Measurements from ENCODE around the gene PPP2CA. TPM values are rescaled to one million over a fixed set of nuclear protein-coding genes. Genes with fewer than 3 reads are reported as not detected.
"Not testable (repeated sequence)": the region's sequence is repeated elsewhere in the genome, so short reads cannot be mapped to it uniquely, and the experiment has no call there.

Gene PPP2CA
- total RNA-seq, 4 donors from 2014 or later, result 89.0 to 142 (median 115) TPM

DNA sequence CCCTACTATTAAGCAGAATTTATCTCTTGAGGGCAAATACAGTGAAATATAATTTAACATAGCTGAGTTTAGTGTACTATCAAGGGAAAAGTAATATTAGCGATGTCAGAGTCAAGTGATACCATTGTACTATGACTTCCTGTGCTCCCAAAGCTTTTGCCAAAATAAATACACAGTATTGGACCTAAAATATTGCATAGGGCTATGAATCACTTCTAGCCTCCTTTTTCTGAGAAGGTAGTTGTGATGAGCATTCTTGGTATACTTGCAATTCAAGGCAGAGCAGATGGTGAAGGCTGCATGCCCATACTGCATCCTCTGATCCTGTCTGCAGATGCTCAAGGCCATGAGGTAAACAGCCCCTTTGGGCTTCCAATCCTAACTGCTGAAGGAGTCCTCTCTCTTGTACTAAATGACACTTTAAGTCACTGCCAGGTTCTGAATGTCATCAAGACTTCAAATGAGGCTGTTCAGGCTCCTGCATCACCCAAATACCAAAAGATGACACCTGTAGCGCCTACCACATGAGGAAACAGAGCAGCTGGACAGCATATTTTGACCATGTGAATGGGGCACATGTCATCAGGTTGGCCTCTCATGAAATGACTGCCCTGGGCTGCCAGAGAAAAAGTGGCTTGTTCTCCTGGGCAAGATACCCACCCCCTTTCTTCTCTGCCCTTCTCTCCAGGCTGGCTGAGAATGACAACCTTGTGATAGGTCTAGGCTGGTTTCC is 29.7 kb upstream of the PPP2CA start:
- no peaks in the 10 kb centered on the region for H3K9me3 ChIP-seq
- H3K36me3 ChIP-seq, result no peaks in the 10 kb centered on the region
- DNase-seq (ENCODE audit: extremely low spot score), result no peak
- H3K27ac ChIP-seq (replicated peaks in 1 of 4), result no peak overlapping the region
- H3K4me3 ChIP-seq, result no peak overlapping the region
- no peaks in the 10 kb centered on the region for H3K27me3 ChIP-seq
- 86% methylated on average over 2 of the region's 2 CpGs for WGBS
- intact Hi-C loops (cut with DNase I), result no loop called here
- peaks cover 0 to 6% (median 0%) of the 10 kb centered on the region in 4 donors for H3K4me1 ChIP-seq
- TF ChIP-seq POLR2A (IDR thresholded peaks at IDR 0.05; ENCODE audit: low read depth), result no peak
- TF ChIP-seq EP300 (IDR thresholded peaks at IDR 0.05), result no peak
- TF ChIP-seq POLR2AphosphoS5 (IDR thresholded peaks at IDR 0.05), result no peak
- TF ChIP-seq, protein P1, sequence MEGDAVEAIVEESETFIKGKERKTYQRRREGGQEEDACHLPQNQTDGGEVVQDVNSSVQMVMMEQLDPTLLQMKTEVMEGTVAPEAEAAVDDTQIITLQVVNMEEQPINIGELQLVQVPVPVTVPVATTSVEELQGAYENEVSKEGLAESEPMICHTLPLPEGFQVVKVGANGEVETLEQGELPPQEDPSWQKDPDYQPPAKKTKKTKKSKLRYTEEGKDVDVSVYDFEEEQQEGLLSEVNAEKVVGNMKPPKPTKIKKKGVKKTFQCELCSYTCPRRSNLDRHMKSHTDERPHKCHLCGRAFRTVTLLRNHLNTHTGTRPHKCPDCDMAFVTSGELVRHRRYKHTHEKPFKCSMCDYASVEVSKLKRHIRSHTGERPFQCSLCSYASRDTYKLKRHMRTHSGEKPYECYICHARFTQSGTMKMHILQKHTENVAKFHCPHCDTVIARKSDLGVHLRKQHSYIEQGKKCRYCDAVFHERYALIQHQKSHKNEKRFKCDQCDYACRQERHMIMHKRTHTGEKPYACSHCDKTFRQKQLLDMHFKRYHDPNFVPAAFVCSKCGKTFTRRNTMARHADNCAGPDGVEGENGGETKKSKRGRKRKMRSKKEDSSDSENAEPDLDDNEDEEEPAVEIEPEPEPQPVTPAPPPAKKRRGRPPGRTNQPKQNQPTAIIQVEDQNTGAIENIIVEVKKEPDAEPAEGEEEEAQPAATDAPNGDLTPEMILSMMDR (IDR thresholded peaks at IDR 0.05), result no peak

DNA sequence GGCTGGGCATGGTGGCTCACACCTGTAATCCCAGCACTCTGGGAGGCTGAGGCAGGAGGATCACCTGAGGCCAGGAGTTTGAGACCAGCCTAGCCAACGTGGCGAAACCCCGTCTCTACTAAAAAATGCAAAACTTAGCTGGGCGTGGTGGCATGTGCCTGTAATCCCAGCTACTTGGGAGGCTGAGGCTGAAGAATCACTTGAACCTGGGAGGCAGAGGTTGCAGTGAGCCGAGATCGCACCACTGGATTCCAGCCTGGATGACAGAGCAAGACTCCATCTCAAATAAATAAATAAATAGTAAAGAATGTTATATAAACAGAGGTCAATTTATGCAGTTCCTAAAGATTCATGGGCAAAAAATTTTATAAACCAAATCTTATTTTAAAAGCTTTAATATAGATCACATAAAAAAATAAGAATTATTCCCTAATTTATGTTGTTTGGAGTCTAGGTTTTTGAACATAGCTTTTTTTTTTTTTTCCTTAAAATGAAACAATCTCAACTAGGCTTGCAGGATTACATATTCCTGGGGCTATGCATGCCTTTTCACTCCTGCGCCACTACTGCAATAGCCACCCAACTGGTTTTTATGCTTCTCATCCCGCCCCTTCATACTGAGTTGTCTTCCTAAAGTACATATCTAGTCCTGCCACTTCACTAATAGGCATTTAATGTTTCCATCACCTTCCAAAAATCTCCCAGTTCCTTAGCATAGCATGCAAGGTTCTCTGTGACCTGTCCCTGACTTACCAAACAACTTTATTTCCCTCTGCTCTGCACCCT is 27.7 kb upstream of the PPP2CA start:
- 88% methylated on average over 8 of the region's 8 CpGs for WGBS
- DNase-seq (ENCODE audit: extremely low spot score); H3K4me1 ChIP-seq; H3K27ac ChIP-seq (replicated peaks in 1 of 4); H3K4me3 ChIP-seq; H3K27me3 ChIP-seq; intact Hi-C loops (cut with DNase I); H3K9me3 ChIP-seq; H3K36me3 ChIP-seq: not testable (repeated sequence)

DNA sequence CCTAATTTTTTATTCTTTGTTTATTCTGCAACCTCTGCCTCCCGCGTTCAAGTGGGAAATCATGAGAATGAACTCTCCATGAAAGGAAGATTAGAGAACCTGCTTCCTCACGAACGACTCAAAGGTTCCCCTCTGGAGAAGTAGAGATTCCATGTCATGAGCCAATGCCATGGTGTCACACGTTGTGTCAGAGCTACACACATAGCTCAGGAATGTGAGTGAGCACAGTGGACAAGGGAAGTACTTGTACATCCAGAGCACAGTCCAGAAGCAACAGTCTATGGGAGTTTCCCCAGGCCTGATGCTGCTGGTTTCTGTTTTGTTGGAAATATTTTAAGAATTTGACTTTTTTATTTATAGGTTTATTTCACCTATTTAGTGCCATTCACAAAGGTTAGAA is 26.8 kb upstream of the PPP2CA start:
- intact Hi-C loops (cut with DNase I), result no loop called here
- no peak overlapping the region for H3K27ac ChIP-seq (replicated peaks in 1 of 4)
- no peaks in the 10 kb centered on the region for H3K9me3 ChIP-seq
- H3K4me3 ChIP-seq, result no peak overlapping the region
- WGBS, result 52% methylated on average over 5 of the region's 5 CpGs
- TF ChIP-seq EP300 (IDR thresholded peaks at IDR 0.05) (no peak), POLR2A (IDR thresholded peaks at IDR 0.05; ENCODE audit: low read depth) (no peak), POLR2AphosphoS5 (IDR thresholded peaks at IDR 0.05) (no peak)
- TF ChIP-seq, protein P1 (IDR thresholded peaks at IDR 0.05), result no peak
- no peaks in the 10 kb centered on the region for H3K27me3 ChIP-seq
- no peak for DNase-seq (ENCODE audit: extremely low spot score)
- peaks cover 0 to 6% (median 0%) of the 10 kb centered on the region in 4 donors for H3K4me1 ChIP-seq
- no peaks in the 10 kb centered on the region for H3K36me3 ChIP-seq

DNA sequence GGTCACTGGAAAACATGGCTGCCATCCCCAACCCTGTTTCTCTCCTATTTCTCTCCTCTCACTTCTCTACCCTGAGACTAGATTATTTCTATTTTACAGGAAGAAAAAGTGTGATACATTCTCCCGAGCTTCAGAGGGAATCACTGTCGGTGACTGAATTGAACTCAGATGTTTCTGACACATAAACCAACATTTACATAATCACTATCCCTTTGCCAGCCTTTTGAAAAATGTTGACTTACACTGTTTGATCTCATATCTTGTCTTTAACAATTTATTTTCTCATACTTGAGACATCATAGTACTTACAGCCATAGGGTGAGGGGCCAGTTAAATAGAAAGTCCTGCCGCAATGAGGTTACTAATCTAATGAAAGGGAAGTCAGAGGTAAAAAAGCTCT is 25.1 kb upstream of the PPP2CA start:
- Histone ChIP-seq H3K27me3 (no peaks in the 10 kb centered on the region), H3K9me3 (no peaks in the 10 kb centered on the region), H3K36me3 (no peaks in the 10 kb centered on the region), H3K4me3 (no peak overlapping the region), H3K4me1 (peaks cover 0 to 5% (median 0%) of the 10 kb centered on the region in 4 donors), H3K27ac (replicated peaks in 1 of 4) (no peak overlapping the region)
- no peak for DNase-seq (ENCODE audit: extremely low spot score)
- WGBS, result 87% methylated on average over 3 of the region's 3 CpGs
- no peak for TF ChIP-seq POLR2A (IDR thresholded peaks at IDR 0.05; ENCODE audit: low read depth)
- no peak for TF ChIP-seq EP300 (IDR thresholded peaks at IDR 0.05)
- no peak for TF ChIP-seq POLR2AphosphoS5 (IDR thresholded peaks at IDR 0.05)
- TF ChIP-seq, protein P1 (IDR thresholded peaks at IDR 0.05), result no peak
- intact Hi-C loops (cut with DNase I), result no loop called here
